CD4-positive, alpha-beta memory T cell (primary cell): ENCODE measurements around the gene CST4. TPM values are rescaled to one million over a fixed set of nuclear protein-coding genes. Genes with fewer than 3 reads are reported as not detected.
"Not testable (repeated sequence)": the region's sequence is repeated elsewhere in the genome, so short reads cannot be mapped to it uniquely, and the experiment has no call there.

ENCODE experiments used
- CTCF ChIA-PET: fragments of 350-600 bp; sonication (Branson Sonifier 250); formaldehyde crosslinking; loops from one replicate; lab custom pipeline; 2021; ENCODE audit warnings: inconsistent platforms; ENCODE audit not compliant: partially characterized antibody; lab: Charles Lee
- POLR2A ChIA-PET: fragments of 350-600 bp; sonication (Branson Sonifier 250); formaldehyde crosslinking; loops from one replicate; lab custom pipeline; 2021; ENCODE audit not compliant: partially characterized antibody; lab: Charles Lee
- DNase-seq, 5 donors: peaks; one replicate each; pipeline versions ENCODE4 v3.0.0 to v3.0.0-alpha.2; 2020 to 2022; ENCODE audit warnings: mixed read lengths in 1 of 5
- H3K27ac ChIP-seq: one replicate; pipeline ENCODE4 v1.7.0; 2013; ENCODE audit warnings: low read depth, low read length
- H3K27me3 ChIP-seq: 2 replicates; pipeline ENCODE4 v1.7.0; 2013; ENCODE audit warnings: mild to moderate bottlenecking, low read length, moderate library complexity; ENCODE audit not compliant: insufficient read depth
- H3K36me3 ChIP-seq: 2 replicates; pipeline ENCODE4 v1.7.0; 2013; ENCODE audit warnings: mild to moderate bottlenecking, low read length, moderate library complexity; ENCODE audit not compliant: insufficient read depth
- H3K4me1 ChIP-seq: 2 replicates; pipeline ENCODE4 v1.7.0; 2013; ENCODE audit warnings: mild to moderate bottlenecking, low read length, moderate library complexity; ENCODE audit not compliant: insufficient read depth
- H3K4me3 ChIP-seq, 2 donors: one replicate each; pipeline ENCODE4 v1.7.0; 2013; ENCODE audit warnings: low read length in 2 of 2, mild to moderate bottlenecking in 1 of 2
- H3K9me3 ChIP-seq, 2 donors: one replicate each; pipeline ENCODE4 v1.7.0; 2013; ENCODE audit warnings: low read length in 2 of 2, control low read depth in 1 of 2; ENCODE audit not compliant: control insufficient read depth in 1 of 2
- H3K27ac Mint-ChIP-seq, 7 donors: one replicate each; pipeline ENCODE4 v1.8.0; 2020 to 2021; ENCODE audit warnings: mixed read lengths in 7 of 7, mild to moderate bottlenecking in 6 of 7, inconsistent platforms in 3 of 7, moderate library complexity in 3 of 7
- H3K27me3 Mint-ChIP-seq, 2 donors: one replicate each; pipeline ENCODE4 v1.8.0; 2020 to 2021; ENCODE audit warnings: mixed read lengths in 2 of 2
- H3K36me3 Mint-ChIP-seq, 2 donors: one replicate each; pipeline ENCODE4 v1.8.0; 2020 to 2021; ENCODE audit warnings: mixed read lengths in 2 of 2, inconsistent platforms in 1 of 2, mild to moderate bottlenecking in 1 of 2
- H3K4me1 Mint-ChIP-seq, 4 donors: one replicate each; pipeline ENCODE4 v1.8.0; 2020 to 2021; ENCODE audit warnings: mixed read lengths in 4 of 4, mild to moderate bottlenecking in 1 of 4
- H3K4me3 Mint-ChIP-seq, 8 donors: one replicate each; pipeline ENCODE4 v1.8.0; 2020 to 2021; ENCODE audit warnings: mixed read lengths in 8 of 8, mild to moderate bottlenecking in 7 of 8, moderate library complexity in 6 of 8, inconsistent platforms in 3 of 8
- H3K9me3 Mint-ChIP-seq, 8 donors: one replicate each; pipeline ENCODE4 v1.8.0; 2020 to 2021; ENCODE audit warnings: mixed read lengths in 8 of 8, mild to moderate bottlenecking in 5 of 8, inconsistent platforms in 3 of 8, moderate library complexity in 1 of 8
- intact Hi-C: fragments of 100-400 bp; cut with micrococcal nuclease; formaldehyde crosslinking; loops from one replicate; pipeline ENCODE4 v1.15.1; 2023
- polyA plus RNA-seq, 2 donors: library from polyadenylated mRNA; unstranded; fragments of 300-500 nt; fragmentation: Illumina TruSeq; gene quantifications; one replicate each; pipeline ENCODE4 v1.2.3, GENCODE V29; 2021
- total RNA-seq, 2 experiments: library from RNA; stranded (reverse); gene quantifications; one replicate each; pipeline ENCODE4 v1.2.3, GENCODE V29; 2021

CST4 gene
- total and polyA plus RNA-seq, 4 experiments from 2014 or later = not detected

GRCh38 chr20:23668477-23668951 lies 20.3 kb downstream of the CST4 start:
- peak in 3 of 5 donors; percentile 18 to 19 (median 19) for DNase-seq
- H3K36me3 Mint-ChIP-seq = no peaks in the 10 kb centered on the region
- no peaks in the 10 kb centered on the region for H3K9me3 ChIP-seq
- no peaks in the 10 kb centered on the region for H3K27me3 ChIP-seq
- no peaks in the 10 kb centered on the region for H3K4me1 ChIP-seq
- no peak overlapping the region for H3K4me3 ChIP-seq
- CTCF ChIA-PET = interaction anchor here (1.1 kb wide), 1 partner anchor 13 kb away, joined by 3 read pairs; no protein-coding TSS in a partner anchor
- H3K4me1 Mint-ChIP-seq = no peaks in the 10 kb centered on the region
- no peaks in the 10 kb centered on the region for H3K36me3 ChIP-seq
- no peak overlapping the region for H3K4me3 Mint-ChIP-seq
- POLR2A ChIA-PET = no interaction called here
- H3K27ac Mint-ChIP-seq = no peak overlapping the region
- H3K27ac ChIP-seq = no peak overlapping the region
- peaks cover 0 to 4% (median 0%) of the 10 kb centered on the region in 8 donors for H3K9me3 Mint-ChIP-seq
- no peaks in the 10 kb centered on the region for H3K27me3 Mint-ChIP-seq
- intact Hi-C loops = no loop called here

DNA sequence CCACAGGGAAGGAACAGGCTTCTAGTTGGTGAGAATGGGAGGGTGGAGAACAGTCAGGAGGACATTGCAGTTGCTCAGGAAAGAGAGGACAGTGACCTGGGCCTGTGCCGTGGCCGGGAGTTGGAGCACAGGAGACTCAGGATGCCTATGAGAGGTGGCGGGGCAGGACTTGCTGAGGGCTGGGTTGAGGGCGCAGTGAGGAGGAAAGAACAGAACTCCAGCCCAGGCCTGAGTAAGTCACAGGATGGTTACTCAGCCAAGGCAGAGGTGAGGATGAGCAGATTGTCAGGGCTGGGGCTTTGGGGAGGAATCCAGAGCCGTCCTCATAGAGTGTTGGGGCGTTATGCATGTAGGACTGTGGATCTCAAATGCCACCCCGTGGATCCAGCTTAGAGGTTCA lies 21.2 kb downstream of the CST4 start:
- CTCF ChIA-PET = interaction anchor here (1.3 kb wide), 1 partner anchor 8 kb away, joined by 3 read pairs; no protein-coding TSS in a partner anchor
- Histone ChIP-seq H3K4me1 (no peaks in the 10 kb centered on the region), H3K9me3 (no peaks in the 10 kb centered on the region), H3K27ac (no peak overlapping the region), H3K36me3 (no peaks in the 10 kb centered on the region), H3K4me3 (no peak overlapping the region), H3K27me3 (no peaks in the 10 kb centered on the region)
- H3K4me3 Mint-ChIP-seq = no peak overlapping the region
- DNase-seq = no peak
- intact Hi-C loops = no loop called here
- H3K27me3 Mint-ChIP-seq = no peaks in the 10 kb centered on the region
- H3K4me1 Mint-ChIP-seq = no peaks in the 10 kb centered on the region
- no peaks in the 10 kb centered on the region for H3K36me3 Mint-ChIP-seq
- H3K27ac Mint-ChIP-seq = no peak overlapping the region
- H3K9me3 Mint-ChIP-seq = no peaks in the 10 kb centered on the region
- POLR2A ChIA-PET = no interaction called here

GRCh38 chr20:23666698-23667097 lies 22.1 kb downstream of the CST4 start:
- no peaks in the 10 kb centered on the region for H3K36me3 ChIP-seq
- intact Hi-C loops = no loop called here
- no peak overlapping the region for H3K4me3 Mint-ChIP-seq
- ChIA-PET POLR2A (no interaction called here), CTCF (interaction anchor here (1.3 kb wide), 1 partner anchor 9 kb away, joined by 3 read pairs; no protein-coding TSS in a partner anchor)
- H3K9me3 Mint-ChIP-seq = no peaks in the 10 kb centered on the region
- H3K27ac Mint-ChIP-seq = no peak overlapping the region
- no peaks in the 10 kb centered on the region for H3K4me1 ChIP-seq
- no peaks in the 10 kb centered on the region for H3K36me3 Mint-ChIP-seq
- H3K4me3 ChIP-seq = no peak overlapping the region
- no peak for DNase-seq
- no peak overlapping the region for H3K27ac ChIP-seq
- no peaks in the 10 kb centered on the region for H3K9me3 ChIP-seq
- H3K4me1 Mint-ChIP-seq = no peaks in the 10 kb centered on the region
- no peaks in the 10 kb centered on the region for H3K27me3 ChIP-seq
- no peaks in the 10 kb centered on the region for H3K27me3 Mint-ChIP-seq

DNA sequence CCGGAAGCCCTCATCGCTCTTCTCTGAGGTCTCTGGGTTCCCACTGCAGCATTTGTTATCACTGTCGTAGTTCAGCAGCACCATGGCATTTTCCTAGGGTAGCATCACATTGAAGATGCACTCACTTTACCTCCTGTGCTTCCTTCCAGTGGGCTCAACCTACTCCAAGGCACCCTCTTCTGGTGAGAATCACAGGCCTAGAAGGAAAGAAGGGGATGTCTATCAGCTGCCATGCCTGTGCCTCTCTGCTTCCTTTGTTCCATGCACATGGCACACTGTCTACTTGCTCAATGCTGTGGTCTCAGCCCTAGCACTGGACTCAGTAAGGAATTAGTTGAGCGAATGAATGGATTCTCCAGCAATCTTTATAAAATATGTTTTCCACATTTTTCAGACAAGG lies 22.6 kb downstream of the CST4 start:
- intact Hi-C loops = no loop called here
- Mint-ChIP-seq H3K4me1 (no peaks in the 10 kb centered on the region), H3K36me3 (no peaks in the 10 kb centered on the region), H3K27me3 (no peaks in the 10 kb centered on the region), H3K4me3 (no peak overlapping the region), H3K27ac (no peak overlapping the region), H3K9me3 (no peaks in the 10 kb centered on the region)
- Histone ChIP-seq H3K27me3 (no peaks in the 10 kb centered on the region), H3K9me3 (no peaks in the 10 kb centered on the region), H3K4me1 (no peaks in the 10 kb centered on the region), H3K27ac (no peak overlapping the region), H3K4me3 (no peak overlapping the region), H3K36me3 (no peaks in the 10 kb centered on the region)
- no peak for DNase-seq
- CTCF ChIA-PET = interaction anchor here (1.3 kb wide), 1 partner anchor 10 kb away, joined by 3 read pairs; no protein-coding TSS in a partner anchor
- POLR2A ChIA-PET = no interaction called here

- intact Hi-C loops = no loop called here
- no peaks in the 10 kb centered on the region for H3K36me3 Mint-ChIP-seq
- H3K27ac Mint-ChIP-seq = no peak overlapping the region
- no peaks in the 10 kb centered on the region for H3K27me3 Mint-ChIP-seq
- no peaks in the 10 kb centered on the region for H3K36me3 ChIP-seq
- no peak overlapping the region for H3K27ac ChIP-seq
- POLR2A ChIA-PET = no interaction called here
- H3K9me3 Mint-ChIP-seq = no peaks in the 10 kb centered on the region
- no peak overlapping the region for H3K4me3 ChIP-seq
- H3K4me1 Mint-ChIP-seq = no peaks in the 10 kb centered on the region
- DNase-seq = no peak
- H3K27me3 ChIP-seq = no peaks in the 10 kb centered on the region
- H3K4me3 Mint-ChIP-seq = no peak overlapping the region
- CTCF ChIA-PET = no interaction called here
- H3K9me3 ChIP-seq = no peaks in the 10 kb centered on the region
- no peaks in the 10 kb centered on the region for H3K4me1 ChIP-seq
These were observed 23.9 kb downstream of the CST4 start for GRCh38 chr20:23664954-23665353.

DNA sequence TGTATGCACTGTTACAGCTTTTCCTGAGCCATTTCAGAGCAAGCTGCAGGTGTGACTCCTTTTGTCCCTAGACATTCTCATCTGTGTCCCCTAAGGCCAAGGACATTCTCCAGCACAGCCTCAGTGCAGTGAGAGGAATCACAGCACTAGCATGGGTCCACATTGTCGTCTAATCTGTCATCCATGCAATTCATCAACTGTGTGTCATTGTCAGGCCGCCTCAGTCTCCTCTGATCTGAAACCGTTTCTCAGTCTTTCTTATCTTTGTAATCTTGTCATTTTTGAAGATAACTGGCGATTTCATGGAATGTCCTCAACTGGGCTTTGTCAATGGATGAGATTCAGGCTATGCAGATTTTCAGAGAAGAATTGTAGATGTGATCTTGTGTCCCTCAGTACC lies 24.8 kb downstream of the CST4 start:
- H3K9me3 Mint-ChIP-seq, H3K36me3 Mint-ChIP-seq, H3K4me3 Mint-ChIP-seq, intact Hi-C loops, H3K27ac ChIP-seq, H3K27me3 Mint-ChIP-seq, H3K9me3 ChIP-seq, H3K27ac Mint-ChIP-seq, CTCF ChIA-PET, H3K4me1 Mint-ChIP-seq, H3K27me3 ChIP-seq, H3K4me3 ChIP-seq, H3K36me3 ChIP-seq, H3K4me1 ChIP-seq, POLR2A ChIA-PET, DNase-seq: not testable (repeated sequence)

DNA sequence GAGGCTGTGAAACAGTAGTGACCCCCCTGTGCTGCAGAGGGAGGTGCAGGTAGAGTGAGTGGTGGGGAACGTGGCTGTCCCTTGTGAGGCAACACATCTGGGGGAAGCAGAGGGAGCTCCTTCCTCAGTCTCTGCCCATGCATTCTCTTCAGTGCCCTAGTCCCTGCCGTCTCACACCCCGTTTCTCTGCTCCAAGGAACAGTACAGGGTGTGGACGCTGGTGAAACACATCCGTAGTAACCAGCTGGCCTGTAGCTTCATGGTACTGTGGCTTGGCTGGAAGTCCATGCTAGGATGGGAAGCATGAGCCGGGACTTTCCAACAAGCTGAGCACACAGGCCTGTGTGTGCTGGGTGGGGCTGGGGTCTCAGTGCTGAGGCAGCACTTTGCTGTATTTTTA lies 25.7 kb downstream of the CST4 start:
- intact Hi-C loops = no loop called here
- Mint-ChIP-seq H3K9me3 (no peaks in the 10 kb centered on the region), H3K36me3 (no peaks in the 10 kb centered on the region), H3K27ac (no peak overlapping the region), H3K4me1 (no peaks in the 10 kb centered on the region), H3K27me3 (no peaks in the 10 kb centered on the region), H3K4me3 (no peak overlapping the region)
- no peak overlapping the region for H3K4me3 ChIP-seq
- POLR2A ChIA-PET = no interaction called here
- H3K27me3 ChIP-seq = no peaks in the 10 kb centered on the region
- no peaks in the 10 kb centered on the region for H3K4me1 ChIP-seq
- no peak overlapping the region for H3K27ac ChIP-seq
- no peaks in the 10 kb centered on the region for H3K36me3 ChIP-seq
- H3K9me3 ChIP-seq = no peaks in the 10 kb centered on the region
- CTCF ChIA-PET = no interaction called here
- DNase-seq = no peak
